ENCODE measurements around the gene MAST4.

The MAST4 gene

GRCh38 chr5:66704790-66705425 is 108.7 kb downstream of the MAST4 start:
- DNase-seq: no peak

- DNase-seq: no peak
These were observed 112.2 kb downstream of the MAST4 start for GRCh38 chr5:66708368-66708767.

DNA sequence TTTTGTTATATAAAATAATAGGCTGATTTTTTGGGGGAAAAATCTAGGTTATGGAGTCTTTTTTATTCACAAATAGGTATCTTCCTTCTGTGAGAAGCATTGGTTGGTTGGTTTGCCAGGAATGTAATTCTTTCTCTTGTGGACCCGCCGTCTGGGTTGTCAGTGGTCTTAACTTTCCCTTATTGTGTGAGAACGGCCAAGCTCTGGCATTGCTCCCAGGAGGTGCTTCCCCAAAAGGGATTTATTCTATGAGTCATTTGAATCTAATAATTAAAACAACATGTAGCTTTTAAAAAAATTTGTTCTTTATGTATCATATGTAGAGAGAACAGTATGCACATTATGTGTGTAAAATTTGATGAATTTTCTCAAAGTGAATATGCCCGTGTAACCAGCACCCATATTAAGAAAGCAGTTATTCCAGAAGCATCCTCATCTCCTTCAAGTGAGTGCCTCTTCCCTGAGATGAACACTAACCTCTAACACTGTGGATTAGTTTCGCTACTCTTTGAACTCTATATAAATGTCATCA is 114.4 kb downstream of the MAST4 start:
- no peak for DNase-seq

DNA sequence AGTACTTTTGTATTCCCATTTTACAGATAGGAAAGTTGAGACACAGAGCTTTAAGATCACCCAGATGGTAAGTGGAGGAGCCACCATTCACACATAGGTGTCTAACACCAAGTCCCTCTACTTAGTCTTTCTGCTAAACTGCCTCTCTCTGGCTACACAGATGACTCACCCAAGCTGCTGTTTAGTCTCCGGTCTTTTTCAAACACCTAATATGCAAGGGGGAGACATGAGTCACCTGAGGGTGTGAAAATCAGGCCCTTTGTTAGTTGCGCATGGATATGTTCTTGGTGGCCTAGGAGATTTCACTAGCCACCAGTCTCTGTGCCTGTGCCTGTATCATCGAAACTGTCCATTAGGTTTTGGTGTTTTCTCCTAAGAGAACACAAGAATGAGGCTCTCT is 117.8 kb downstream of the MAST4 start:
- no peak for DNase-seq

- DNase-seq: peak; percentile 4 to 77 (median 58)
These were observed 121.5 kb downstream of the MAST4 start for GRCh38 chr5:66717455-66718373.

- DNase-seq: no peak
These were observed 122.3 kb downstream of the MAST4 start for GRCh38 chr5:66718374-66719002.

DNA sequence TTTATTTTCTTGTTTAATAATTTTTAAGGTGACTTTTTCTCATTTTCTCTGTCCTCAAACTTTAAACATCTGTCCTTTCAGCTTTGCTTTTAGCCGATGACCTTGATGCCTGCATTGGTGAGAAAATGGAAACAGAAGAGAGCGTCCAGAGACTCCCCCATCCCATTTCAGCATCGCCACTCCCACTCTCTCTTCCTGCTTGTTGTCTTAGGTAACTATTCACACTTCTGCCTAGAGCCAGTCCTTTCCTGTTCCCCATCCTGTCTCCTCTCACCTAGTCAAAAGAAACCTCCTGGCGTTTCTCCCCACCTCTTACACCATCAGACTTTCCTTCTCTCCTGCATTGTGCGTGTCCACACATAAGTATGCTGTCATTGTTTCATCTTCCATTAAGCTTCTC is 124.6 kb downstream of the MAST4 start:
- DNase-seq: peak in 2 of 3 experiments; percentile 32 to 53

- no peak for DNase-seq
These were observed 126.5 kb downstream of the MAST4 start for GRCh38 chr5:66722686-66723085.

DNA sequence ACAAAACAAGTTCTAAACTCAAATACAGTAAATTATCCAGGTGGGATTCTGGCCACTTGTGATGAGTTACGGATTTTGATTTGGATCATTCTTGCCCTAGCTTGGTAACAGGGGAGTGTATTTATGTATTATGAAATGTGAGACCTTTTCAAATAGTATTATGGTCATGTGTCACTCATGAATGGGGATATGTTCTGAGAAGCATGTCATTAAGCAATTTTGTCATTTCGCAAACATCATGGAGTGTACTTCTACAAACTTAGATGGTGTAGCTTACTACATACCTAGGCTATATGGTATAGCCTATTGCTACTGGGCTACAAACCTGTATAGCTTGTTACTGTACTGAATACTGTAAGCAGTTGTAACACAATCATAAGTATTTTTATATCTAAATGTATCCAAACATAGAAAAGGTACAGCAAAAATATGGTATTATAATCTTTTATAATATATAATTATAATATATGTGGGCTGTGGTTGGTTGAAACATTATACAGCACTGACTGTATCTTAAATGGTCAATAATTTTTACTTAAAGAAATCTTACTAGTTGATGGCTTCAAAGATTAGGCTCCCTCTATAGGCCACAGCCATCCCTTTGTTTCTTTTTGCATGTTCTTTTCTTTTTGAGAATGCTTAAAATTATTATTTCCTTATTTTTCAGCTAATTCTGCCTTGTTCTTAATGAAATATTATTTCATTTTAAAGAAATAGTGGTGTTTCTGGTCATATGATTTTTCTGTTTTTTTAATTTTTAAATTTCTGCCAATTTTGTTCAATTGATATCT is 128.4 kb downstream of the MAST4 start:
- peak in 1 of 3 experiments; percentile 31 for DNase-seq

GRCh38 chr5:66727630-66728029 is 131.4 kb downstream of the MAST4 start:
- no peak for DNase-seq

GRCh38 chr5:66728049-66728448 is 131.9 kb downstream of the MAST4 start:
- DNase-seq: no peak

DNA sequence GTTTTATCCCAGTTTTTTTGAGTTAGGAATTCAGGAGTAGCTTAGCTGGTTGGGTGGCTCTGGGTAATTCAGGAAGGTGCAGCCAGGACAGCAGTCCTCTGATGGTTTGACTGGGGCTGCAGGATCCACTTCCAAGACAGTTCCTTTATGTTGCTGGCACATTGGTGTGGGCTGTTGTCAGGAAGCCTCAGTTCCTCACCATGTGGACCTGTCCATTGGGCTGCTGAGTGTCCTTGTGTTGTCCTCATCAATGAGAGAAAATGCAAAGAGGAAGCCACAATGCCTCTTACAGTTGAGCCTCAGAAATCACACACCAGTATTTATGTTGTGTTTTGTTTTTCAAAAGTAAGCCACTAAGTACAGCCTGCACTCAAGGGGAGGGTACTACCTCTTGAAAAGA is 140.9 kb downstream of the MAST4 start:
- no peak for DNase-seq

DNA sequence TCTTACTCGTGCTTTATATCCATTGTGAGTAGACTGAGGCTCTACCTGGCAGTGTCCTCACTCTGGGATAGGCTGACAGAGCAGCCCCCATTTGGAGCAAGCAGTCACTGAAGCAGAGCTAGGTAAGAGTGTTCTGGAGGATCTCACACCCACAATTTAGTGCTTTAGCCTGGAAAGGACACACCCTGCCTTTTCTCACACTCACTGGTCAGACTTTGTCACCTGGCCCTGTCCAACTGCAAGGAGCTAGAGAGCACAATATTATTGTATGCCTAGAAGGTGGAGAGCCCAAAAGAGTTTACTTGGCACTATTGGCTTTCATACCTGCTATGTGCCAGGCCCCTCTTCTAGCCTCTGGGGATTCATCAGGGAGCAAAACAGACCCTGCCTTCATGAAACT is 141.9 kb downstream of the MAST4 start:
- DNase-seq: no peak

- DNase-seq: no peak
These were observed 142.8 kb downstream of the MAST4 start for GRCh38 chr5:66739021-66739420.

DNA sequence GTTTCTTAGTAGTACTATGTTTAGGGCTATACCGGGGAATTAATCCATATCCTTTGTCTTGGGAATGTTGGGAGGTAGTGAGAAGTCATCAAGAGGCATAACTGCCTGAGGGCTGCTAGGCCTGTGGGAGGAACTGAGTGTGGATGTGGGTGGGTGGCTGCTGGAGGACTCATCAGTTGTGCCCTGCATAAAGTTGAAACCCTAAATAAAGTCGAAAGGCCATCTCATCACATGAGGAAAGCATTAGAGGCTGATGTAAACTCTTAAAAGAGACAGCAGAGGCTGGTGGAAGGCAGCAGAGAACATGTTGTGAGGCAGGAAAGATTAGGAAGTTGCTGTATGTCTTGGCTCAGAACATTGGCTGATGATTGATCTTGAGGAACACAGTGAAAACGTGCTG is 143.8 kb downstream of the MAST4 start:
- DNase-seq: no peak

DNA sequence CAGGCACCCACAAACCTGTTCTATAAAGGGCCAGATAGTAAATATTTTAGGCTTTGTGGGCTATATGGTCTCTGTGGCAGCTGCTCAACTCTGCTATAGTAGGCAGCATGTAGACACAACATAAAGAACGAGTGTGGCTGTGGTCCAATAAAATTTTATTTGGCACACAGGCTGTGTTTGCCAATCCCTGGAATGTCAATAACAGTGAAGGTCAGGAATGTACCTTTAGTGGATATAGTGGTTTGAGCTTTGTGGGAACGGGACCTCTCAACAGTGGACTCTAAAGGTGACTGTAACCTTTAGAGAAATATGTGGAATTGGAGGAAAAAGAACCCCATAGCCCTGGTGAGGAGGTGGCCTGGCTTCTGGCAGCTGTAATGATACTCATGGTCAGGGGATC is 145.2 kb downstream of the MAST4 start:
- DNase-seq: no peak

GRCh38 chr5:66742083-66742895 is 146.1 kb downstream of the MAST4 start:
- DNase-seq: peak in 1 of 3 experiments; percentile 12

DNA sequence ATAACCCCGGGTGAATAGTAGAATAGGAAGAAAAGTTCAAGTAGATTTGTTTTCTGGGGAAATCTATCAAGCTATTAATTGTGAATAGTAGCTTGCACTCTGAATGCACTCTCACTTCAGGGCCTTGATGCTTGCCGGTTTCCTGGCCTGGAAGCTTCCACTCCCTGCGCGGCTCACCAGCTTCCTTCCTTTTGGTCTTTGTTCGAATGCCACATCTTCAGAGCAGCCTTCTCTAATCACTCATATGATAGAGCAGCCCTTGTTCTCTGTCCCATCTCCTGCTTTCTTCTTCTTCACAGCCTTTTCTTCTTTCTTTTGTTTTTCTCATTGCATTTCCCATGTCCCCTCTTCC is 146.7 kb downstream of the MAST4 start:
- DNase-seq: no peak

GRCh38 chr5:66743344-66743743 is 147.2 kb downstream of the MAST4 start:
- no peak for DNase-seq

GRCh38 chr5:66744040-66744439 is 147.8 kb downstream of the MAST4 start:
- DNase-seq: no peak

DNA sequence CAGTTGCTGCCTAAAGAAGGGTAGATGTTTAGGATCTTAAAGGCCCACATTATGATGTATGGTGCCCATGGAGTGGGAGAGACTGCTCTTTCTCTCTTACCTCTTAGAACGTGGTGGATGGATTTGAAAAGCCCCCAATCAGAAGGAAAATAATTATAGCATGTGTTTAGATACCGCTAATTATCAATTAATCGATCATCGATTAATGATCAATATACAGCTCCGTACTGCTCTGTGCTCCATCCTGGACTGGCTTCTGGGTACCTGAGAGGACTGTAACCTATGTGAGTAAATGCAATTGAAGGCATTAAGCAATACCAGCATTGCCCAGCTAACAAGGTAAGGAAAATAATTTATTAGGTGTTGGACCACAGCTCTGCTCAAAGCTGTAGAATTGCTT is 149.1 kb downstream of the MAST4 start:
- DNase-seq: no peak

GRCh38 chr5:66747607-66748006 is 151.4 kb downstream of the MAST4 start:
- no peak for DNase-seq
